Stimulated activated CD4-positive, alpha-beta T cell treated with anti-CD3 and anti-CD28 coated beads, Interleukin-2, amount 100 ng/mL, for 48 hours (primary cell): ENCODE measurements around the gene HLA-DQB1.
"Not testable (repeated sequence)": the region's sequence is repeated elsewhere in the genome, so short reads cannot be mapped to it uniquely, and the experiment has no call there.

Experiments
- DNase-seq, 2 donors: peaks; one replicate each; pipeline ENCODE4 v3.0.0-alpha.2; 2020

HLA-DQB1 gene

GRCh38 chr6:32666420-32667300, at the start of gene HLA-DQB1:
Gene HLA-DQB1 (minus strand): TSS chr6:32666657. CDS start chr6:32666607, 50 bp downstream.
- DNase-seq: peak; percentile 13 to 29

DNA sequence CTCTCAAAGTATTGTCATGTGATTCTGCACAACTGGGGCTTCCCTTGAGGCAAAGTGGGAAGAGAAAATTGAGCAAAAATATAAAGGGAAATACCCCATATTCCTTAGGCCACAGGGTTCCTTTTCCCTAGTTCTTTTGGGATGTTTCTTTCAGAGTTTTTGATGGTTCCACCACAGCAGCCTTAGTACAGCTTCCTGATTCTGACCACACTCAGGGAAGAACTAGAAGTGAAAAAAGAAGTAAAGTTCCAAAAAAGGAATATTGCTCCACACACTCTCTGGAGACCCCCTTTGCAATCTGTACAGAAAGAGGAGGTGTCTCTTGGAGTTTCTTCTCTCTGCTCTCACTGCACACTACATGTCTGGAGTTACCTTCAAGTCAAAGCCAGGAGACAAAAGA, 46.8 kb upstream of the HLA-DQB1 start:
- DNase-seq: no peak

GRCh38 chr6:32709625-32710024, 43.2 kb upstream of the HLA-DQB1 start:
- no peak for DNase-seq

- not testable (repeated sequence) for DNase-seq
These were observed 38.7 kb upstream of the HLA-DQB1 start for GRCh38 chr6:32705164-32705563.

DNA sequence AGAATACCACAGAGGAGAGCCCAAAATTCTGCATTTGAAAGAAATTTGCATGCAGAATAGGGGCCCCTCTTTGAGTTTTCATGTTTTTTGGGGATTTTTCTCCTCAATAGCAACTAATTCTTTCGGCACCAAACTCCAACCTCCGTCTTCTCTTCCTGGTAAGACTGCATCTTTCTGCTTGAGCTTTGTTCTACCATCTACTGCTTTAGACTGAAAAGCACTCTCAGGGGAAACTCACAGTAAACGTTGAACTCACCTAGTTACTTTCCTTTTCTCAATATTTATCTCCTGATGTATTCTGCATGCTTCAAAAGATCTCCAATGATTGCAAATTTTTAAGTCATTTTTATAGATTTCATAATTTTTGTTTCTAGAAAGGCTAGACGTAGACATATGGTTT, 36.9 kb upstream of the HLA-DQB1 start:
- DNase-seq: no peak

- peak; percentile 10 to 11 for DNase-seq
These were observed 34.1 kb upstream of the HLA-DQB1 start for GRCh38 chr6:32700391-32701040.

GRCh38 chr6:32697031-32697430, 30.6 kb upstream of the HLA-DQB1 start:
- DNase-seq: no peak

DNA sequence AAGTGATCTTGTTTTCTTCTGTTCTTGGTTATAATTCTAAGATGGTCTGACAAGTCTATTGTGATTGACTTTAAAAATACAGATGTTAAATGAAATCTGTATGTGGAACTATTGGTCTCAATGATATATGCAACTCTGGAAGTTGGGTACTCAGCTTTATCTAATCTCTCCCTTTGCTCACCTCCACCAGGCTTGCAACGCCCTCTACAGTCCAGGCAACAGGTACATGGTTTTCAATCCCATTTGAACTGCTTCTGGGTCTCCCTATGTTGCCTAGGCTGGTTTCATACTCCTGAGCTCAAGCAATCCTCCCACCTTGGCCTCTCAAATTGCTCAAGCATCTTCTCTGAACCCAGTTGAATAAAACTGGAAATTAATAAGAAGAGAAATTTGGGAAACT, 25.6 kb upstream of the HLA-DQB1 start:
- DNase-seq: peak; percentile 16 to 24

GRCh38 chr6:32689531-32690501, 23.4 kb upstream of the HLA-DQB1 start:
- DNase-seq: no peak

GRCh38 chr6:32685603-32686002, 19.1 kb upstream of the HLA-DQB1 start:
- peak in 1 of 2 donors; percentile 5 for DNase-seq

DNA sequence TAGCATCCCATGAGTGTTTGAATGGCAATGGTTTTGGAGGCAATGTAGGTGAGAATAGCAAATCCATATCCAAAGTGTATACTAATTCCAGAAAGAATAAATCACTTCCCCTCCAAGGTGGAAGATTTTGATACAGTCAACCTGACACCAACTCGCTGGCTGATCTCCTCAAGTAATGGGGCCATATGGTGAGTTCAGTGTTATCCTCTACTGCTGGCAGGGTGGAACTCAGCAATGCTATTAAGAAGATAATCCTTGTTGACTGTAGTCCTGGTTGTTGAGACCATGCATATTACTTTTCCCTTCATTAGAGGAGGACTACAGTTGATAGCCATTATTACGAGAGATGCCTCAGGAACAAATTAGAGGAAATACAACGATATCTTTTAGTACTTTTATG, 17.8 kb upstream of the HLA-DQB1 start:
- DNase-seq: no peak

DNA sequence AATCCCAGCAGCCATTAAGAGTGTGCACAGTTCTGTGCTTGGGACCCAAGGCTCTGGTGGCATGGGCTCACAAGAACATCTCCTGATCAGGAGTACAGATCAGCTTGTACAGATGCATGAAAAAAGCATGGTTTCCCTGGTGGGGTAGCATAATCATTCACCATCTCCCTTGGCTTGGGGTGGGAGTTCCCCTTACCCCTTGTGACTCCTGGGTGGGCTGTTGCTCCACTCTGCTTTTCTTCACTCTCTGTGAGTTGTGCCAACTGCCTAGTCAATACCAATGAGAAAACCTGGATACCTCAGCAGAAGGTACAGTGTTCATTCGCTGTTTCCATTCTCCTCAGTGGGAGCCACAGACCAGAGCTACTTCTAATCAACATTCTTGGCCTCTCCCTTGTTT, 13.6 kb upstream of the HLA-DQB1 start:
- DNase-seq: no peak

DNA sequence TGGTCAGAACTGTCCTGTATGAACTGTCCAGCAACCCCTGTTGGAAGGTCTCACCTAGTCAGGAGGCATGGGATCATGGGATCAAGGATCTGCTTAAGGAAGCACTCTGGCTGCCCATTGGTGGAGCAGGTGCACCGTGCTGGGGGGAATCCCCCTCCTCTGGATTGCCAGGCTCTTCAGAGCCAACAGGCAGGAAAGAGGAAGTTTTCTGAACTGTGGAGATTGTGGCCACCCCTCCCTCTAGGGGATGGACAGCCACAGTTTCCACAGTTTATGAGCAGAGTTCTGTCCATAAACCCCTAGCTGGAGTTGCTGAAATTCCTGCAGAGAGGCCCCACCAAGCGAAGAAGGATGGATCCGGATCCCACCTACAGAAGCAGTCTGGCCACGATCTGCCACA, 13.0 kb upstream of the HLA-DQB1 start:
- DNase-seq: no peak

GRCh38 chr6:32674123-32674522, 7.7 kb upstream of the HLA-DQB1 start:
- DNase-seq: not testable (repeated sequence)

DNA sequence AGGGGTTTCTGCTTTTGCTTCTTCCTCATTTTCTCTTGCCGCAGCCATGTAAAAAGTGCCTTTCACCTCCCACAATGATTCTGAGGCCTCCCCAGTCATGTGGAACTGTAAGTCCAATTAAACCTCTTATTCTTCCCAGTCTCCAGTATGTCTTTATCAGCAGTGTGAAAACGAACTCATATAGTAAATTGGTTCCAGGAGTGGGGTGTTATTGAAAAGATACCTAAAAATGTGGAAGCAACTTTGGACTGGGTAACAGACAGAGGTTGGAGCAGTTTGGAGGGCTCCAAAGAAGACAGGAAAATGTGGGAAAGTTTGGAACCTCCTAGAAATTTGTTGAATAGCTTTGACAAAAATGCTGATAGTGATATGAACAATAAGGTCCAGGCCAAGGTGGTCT, 5.5 kb upstream of the HLA-DQB1 start:
- not testable (repeated sequence) for DNase-seq

DNA sequence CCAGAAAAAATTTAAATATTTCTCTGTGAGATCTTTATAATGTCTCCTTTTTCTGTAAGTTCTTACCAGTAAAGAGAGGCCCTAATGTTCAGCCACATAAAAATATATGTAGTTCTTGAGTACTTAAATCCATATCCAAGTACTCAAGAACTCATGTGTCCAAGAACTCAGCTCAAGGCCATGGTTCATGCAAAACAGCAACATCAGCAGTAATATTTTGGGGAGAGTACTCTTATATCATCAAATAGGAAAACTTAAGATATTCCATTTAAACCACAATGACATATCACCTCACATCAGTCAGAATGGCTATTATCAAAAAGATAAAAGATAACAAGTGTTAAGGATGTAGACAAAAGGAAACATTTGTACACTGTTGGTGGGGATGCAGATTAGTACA, 3.4 kb upstream of the HLA-DQB1 start:
- DNase-seq: no peak

- no peak for DNase-seq
These were observed 2.8 kb upstream of the HLA-DQB1 start for GRCh38 chr6:32669240-32669639.

GRCh38 chr6:32668226-32668747, 1.8 kb upstream of the HLA-DQB1 start:
- DNase-seq: peak; percentile 2 to 27

DNA sequence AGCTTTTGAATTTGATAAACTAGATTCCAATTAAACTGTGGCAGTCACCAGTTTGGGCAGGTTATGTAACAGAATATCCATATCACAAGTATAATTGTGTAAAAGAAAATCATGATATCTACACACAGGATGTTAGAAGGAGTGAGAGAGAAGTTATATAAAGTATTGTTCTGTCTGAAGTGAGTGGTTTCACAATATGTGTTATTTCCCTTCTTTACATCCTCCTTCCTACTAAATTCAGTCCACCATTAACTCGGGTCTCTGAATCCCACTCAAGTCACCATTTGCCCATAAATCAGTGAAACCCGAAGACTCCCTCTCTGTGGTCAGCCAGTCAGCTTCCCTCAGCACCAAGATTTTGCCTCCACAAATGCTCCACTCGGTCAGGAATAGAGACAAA, 796 bp downstream of the HLA-DQB1 start:
- no peak for DNase-seq

- peak in 1 of 2 donors; percentile 35 for DNase-seq
These were observed 1.6 kb downstream of the HLA-DQB1 start for GRCh38 chr6:32664827-32665362.

DNA sequence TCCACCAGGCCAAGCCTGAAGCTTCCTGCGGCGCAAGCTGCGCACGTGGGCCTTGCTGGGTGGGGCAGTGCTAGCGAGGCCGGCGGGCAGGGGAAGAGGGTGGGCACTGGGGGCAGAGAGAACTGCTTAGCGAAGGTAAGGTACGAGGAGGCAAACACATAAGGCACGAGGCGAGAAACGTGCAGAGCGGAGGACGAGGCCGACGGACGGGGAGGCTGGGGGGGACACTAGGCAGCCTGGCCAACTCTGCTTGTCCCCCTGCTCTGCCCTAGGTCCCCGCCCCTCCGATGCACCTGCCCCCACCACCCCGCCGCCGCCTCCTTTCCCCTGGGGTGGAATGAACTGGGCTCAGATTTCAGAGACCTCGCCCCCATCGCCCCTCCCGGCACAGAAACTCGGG, 2.1 kb downstream of the HLA-DQB1 start:
- no peak for DNase-seq

- DNase-seq: no peak
These were observed 3.6 kb downstream of the HLA-DQB1 start for GRCh38 chr6:32662836-32663235.
